ENCODE data around the gene PALMD. TPM values are rescaled to one million over a fixed set of nuclear protein-coding genes. Genes with fewer than 3 reads are reported as not detected.

PALMD gene
- total RNA-seq, 1 donor = 6.0 TPM

GRCh38 chr1:99663501-99663900 lies 17.6 kb downstream of the PALMD start:
- no peak overlapping the region for H3K4me3 ChIP-seq (ENCODE audit: low read depth, low read length)
- DNase-seq (ENCODE audit: low read depth) = no peak
- TF ChIP-seq CTCF (IDR thresholded peaks at IDR 0.05; ENCODE audit: insufficient read depth, low read length) = no peak

- DNase-seq (ENCODE audit: low read depth) = no peak
- no peak overlapping the region for H3K4me3 ChIP-seq (ENCODE audit: low read depth, low read length)
- TF ChIP-seq CTCF (IDR thresholded peaks at IDR 0.05; ENCODE audit: insufficient read depth, low read length) = no peak
Observed at GRCh38 chr1:99665212-99665611, 19.3 kb downstream of the PALMD start.

- H3K4me3 ChIP-seq (ENCODE audit: low read depth, low read length) = no peak overlapping the region
- TF ChIP-seq CTCF (IDR thresholded peaks at IDR 0.05; ENCODE audit: insufficient read depth, low read length) = no peak
- DNase-seq (ENCODE audit: low read depth) = no peak
Observed at GRCh38 chr1:99669376-99669775, 23.5 kb downstream of the PALMD start.

- DNase-seq (ENCODE audit: low read depth) = no peak
- TF ChIP-seq CTCF (IDR thresholded peaks at IDR 0.05; ENCODE audit: insufficient read depth, low read length) = no peak
- no peak overlapping the region for H3K4me3 ChIP-seq (ENCODE audit: low read depth, low read length)
Observed at GRCh38 chr1:99669821-99670220, 23.9 kb downstream of the PALMD start.

- TF ChIP-seq CTCF (IDR thresholded peaks at IDR 0.05; ENCODE audit: insufficient read depth, low read length) = no peak
- no peak overlapping the region for H3K4me3 ChIP-seq (ENCODE audit: low read depth, low read length)
- no peak for DNase-seq (ENCODE audit: low read depth)
Observed at GRCh38 chr1:99670583-99670982, 24.7 kb downstream of the PALMD start.

- TF ChIP-seq CTCF (IDR thresholded peaks at IDR 0.05; ENCODE audit: insufficient read depth, low read length) = no peak
Observed at GRCh38 chr1:99672038-99672437, 26.1 kb downstream of the PALMD start.

GRCh38 chr1:99672530-99673213 lies 26.8 kb downstream of the PALMD start:
- no peak overlapping the region for H3K4me3 ChIP-seq (ENCODE audit: low read depth, low read length)
- no peak for TF ChIP-seq CTCF (IDR thresholded peaks at IDR 0.05; ENCODE audit: insufficient read depth, low read length)
- no peak for DNase-seq (ENCODE audit: low read depth)

More at GRCh38 chr1:99672038-99672437, 26.1 kb downstream of the PALMD start:
- H3K4me3 ChIP-seq (ENCODE audit: low read depth, low read length) = no peak overlapping the region
- no peak for DNase-seq (ENCODE audit: low read depth)

All from fibroblast of the aortic adventitia (primary cell).